Measurements from ENCODE around the gene NTM.
"Not testable (repeated sequence)": the region's sequence is repeated elsewhere in the genome, so short reads cannot be mapped to it uniquely, and the experiment has no call there.

The NTM gene

DNA sequence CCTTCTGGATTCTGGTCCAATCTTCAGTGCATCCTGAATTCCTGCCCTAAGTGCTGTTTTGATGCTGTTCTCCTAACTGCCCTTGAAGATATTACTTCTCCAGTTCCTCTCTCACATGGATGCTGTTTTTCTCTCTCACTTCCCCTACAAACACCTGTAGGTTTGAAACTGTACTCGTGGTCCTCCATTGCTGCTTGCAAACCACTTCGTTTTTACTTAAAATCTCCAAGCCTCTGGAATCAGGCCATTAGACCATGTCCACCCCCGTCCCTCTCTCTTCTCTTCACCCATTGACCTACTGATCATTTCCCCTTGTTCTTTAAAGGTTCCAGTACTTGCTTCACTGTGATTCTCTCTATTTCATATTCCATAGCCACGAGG is 988.1 kb downstream of the NTM start:
- DNase-seq (ENCODE audit: low read depth), result no peak

DNA sequence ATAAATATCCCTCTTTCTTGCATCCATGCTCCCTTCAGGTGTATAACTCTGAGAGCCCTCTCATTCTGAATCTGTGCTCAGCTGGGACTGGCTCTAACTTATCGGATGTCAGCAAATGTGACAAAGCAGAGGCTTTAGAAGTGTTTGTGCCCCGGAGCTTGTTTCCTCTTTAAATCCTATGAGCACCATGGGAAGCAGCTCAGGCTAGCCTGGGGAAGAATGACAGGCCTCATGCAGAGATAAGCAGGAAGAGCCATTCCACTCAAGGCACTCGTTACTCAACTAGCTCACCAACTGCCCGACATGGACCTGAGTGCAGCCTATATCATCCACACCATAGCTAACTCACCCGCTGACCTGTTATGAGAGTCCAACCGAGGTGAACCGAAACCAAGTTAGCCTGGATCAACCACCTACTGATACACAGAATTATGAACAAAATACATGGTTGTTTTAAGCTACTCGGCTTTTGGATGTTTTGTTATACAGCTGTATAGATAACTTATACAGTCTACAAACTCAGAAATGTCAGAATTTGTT is 990.7 kb downstream of the NTM start:
- DNase-seq (ENCODE audit: low read depth), result no peak

DNA sequence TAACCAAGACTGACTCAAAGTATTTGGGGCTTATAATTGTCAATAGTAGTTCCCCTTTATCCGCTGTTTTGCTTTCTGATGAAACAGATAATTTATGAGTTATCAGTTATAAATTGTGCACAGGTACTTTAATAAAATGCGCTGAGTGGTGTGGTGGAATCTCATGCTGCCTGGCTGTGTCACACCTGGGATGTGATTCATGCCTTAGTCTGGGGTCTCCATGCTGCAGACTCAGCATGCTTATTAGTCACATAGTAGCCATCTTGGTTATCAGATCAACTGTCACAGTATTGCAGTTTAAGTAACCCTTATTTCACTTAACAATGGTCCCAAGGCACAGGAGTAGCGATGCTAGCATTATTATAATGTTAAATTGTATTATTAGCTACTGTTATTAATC is 995.2 kb downstream of the NTM start:
- DNase-seq (ENCODE audit: low read depth), result no peak

DNA sequence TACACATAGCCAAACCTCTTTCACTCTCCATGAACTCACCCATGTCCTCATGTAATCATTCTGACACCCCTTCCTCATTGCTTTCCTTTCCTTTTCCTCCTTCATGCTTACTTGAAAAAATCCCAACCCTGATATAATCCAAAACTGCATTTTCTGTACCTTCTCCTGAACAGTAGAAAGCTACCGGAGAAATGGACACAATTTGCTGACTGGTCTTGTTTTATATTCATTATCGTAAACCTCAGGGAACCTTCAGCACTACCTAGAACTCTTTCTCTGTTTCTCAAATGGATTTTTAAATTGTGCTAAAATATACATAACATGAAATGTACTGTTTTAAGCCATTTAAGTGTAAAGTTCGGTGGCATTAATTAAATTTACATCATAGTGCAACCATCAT is 996.9 kb downstream of the NTM start:
- DNase-seq (ENCODE audit: low read depth), result no peak

DNA sequence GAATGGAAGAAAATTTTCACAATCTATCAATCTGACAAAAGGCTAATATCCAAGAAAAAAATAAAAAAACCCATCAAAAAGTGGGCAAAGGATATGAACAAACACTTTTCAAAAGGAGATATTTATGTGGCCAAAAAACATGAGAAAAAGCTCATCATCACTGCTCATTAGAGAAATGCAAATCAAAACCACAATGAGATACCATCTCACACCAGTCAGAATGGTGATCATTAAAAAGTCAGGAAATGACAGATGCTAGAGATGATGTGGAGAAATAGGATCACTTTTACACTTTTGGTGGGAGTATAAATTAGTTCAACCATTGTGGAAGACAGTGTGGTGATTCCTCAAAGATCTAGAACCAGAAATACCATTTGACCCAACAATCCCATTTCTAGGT is 999.7 kb downstream of the NTM start:
- not testable (repeated sequence) for DNase-seq (ENCODE audit: low read depth)

DNA sequence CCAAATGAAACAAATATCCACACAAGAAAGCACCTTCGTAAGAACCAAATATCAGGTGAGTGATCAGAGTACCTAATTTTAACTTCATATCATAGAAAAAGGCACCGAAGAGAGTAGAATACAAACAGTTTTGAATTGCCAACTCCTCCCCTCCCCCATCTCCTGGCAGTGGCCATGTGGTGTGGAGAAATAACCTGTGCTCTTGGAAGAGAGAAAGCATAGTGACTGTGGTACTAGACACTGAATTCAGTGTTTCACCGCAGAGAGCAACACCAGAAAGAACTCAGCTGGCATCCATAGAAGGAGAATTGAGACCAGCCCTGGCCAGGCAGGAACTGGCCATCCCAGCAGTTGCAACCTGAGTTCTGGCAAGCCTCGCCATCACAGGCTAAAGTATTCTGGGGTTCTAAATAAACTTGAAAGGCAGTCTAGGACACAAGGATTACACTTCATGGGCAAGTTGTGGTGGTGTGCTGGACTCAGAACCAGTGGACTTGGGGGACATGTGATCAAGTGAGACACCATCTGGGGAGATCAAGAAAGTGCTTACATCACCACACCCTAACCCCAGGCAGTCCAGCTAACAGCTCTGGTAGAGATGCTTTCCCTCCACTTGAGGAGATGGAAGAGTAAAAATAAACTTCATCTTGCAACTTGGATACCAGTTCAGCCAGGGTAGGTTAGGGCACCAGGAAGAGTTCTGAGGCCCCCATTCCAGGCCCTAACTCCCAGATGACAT is 1003.2 kb downstream of the NTM start:
- no peak for DNase-seq (ENCODE audit: low read depth)

DNA sequence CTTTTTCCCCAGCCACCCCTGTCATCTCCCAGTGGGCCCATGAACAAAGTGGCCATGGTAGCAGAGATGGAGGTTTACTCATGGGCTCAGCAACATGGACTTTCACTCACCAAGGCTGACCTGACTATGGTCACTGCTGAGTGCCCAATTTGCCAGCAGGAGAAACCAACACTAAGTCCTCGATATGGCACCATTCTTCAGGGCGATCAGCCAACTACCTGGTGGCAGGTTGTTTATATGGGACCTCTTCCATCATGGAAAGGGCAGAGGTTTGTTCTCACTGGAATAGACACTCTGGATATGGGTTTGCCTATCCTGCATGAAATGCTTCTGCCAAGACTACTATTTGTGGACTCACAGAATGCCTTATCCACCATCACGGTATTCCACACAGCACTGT is 1009.1 kb downstream of the NTM start:
- DNase-seq (ENCODE audit: low read depth), result no peak

Measured in stimulated activated CD8-positive, alpha-beta memory T cell treated with anti-CD3 and anti-CD28 coated beads, Interleukin-15, amount 100 ng/mL, for 24 hours (primary cell).